SK-N-SH treated with all-trans-retinoic acid at 6 μM for 48 hours (cell line): Measurements from ENCODE around the gene PPP1R12B.

Experiments
- ATAC-seq: fragments of 200-7000 bp; cut with Tn5 transposase; 3 replicates; pipeline ENCODE4 v1.9.1; 2020; ENCODE audit warnings: mild to moderate bottlenecking, moderate library complexity
- ARNTL ChIP-seq: fragments of 450-650 bp; formaldehyde crosslinking; IDR thresholded peaks from 2 replicates; pipeline ENCODE4 v1.5.0; 2020; ENCODE audit warnings: low read depth, mild to moderate bottlenecking, moderate library complexity, borderline replicate concordance
- BACH2 ChIP-seq: fragments of 250-450 bp; sonication (Bioruptor Pico); IDR thresholded peaks from 2 replicates; pipeline ENCODE4 v1.9.0; 2021; ENCODE audit warnings: mild to moderate bottlenecking, borderline replicate concordance
- CSDC2 ChIP-seq: fragments of 250-450 bp; sonication (Bioruptor Pico); IDR thresholded peaks from 2 replicates; pipeline ENCODE4 v1.5.0; 2020; ENCODE audit warnings: mild to moderate bottlenecking, moderate library complexity
- ESRRG ChIP-seq: fragments of 250-450 bp; sonication (Bioruptor Pico); IDR thresholded peaks from 2 replicates; pipeline ENCODE4 v1.6.1; 2021; ENCODE audit warnings: mild to moderate bottlenecking
- GLIS3 ChIP-seq: fragments of 250-450 bp; sonication (Bioruptor Pico); IDR thresholded peaks from 2 replicates; pipeline ENCODE4 v1.5.0; 2020; ENCODE audit warnings: mild to moderate bottlenecking, moderate library complexity
- ISL1 ChIP-seq: fragments of 250-450 bp; sonication (Bioruptor Pico); IDR thresholded peaks from 2 replicates; pipeline ENCODE4 v2.1.2; 2022; ENCODE audit warnings: mild to moderate bottlenecking, moderate library complexity
- OSR1 ChIP-seq: fragments of 250-450 bp; sonication (Bioruptor Pico); IDR thresholded peaks from 2 replicates; pipeline ENCODE4 v1.8.0; 2022; ENCODE audit warnings: moderate library complexity, mild to moderate bottlenecking, inconsistent platforms
- PPARA ChIP-seq: fragments of 250-450 bp; sonication (Bioruptor Pico); IDR thresholded peaks from 2 replicates; pipeline ENCODE4 v1.5.0; 2020; ENCODE audit warnings: mild to moderate bottlenecking, borderline replicate concordance
- RARB ChIP-seq: fragments of 250-450 bp; sonication (Bioruptor Pico); IDR thresholded peaks from 2 replicates; pipeline ENCODE4 v1.8.0; 2021; ENCODE audit warnings: mild to moderate bottlenecking, moderate library complexity
- SNAI2 ChIP-seq: fragments of 250-450 bp; sonication (Bioruptor Pico); IDR thresholded peaks from 2 replicates; pipeline ENCODE4 v1.5.0; 2020; ENCODE audit warnings: mild to moderate bottlenecking, moderate library complexity
- TOX ChIP-seq: fragments of 250-450 bp; sonication (Bioruptor Pico); IDR thresholded peaks from 2 replicates; pipeline ENCODE4 v1.8.0; 2021; ENCODE audit warnings: mild to moderate bottlenecking, moderate library complexity, borderline replicate concordance
- ZC3H10 ChIP-seq: fragments of 250-450 bp; sonication (Bioruptor Pico); IDR thresholded peaks from 2 replicates; pipeline ENCODE4 v1.5.1; 2021; ENCODE audit warnings: mild to moderate bottlenecking, moderate library complexity
- ZFP3 ChIP-seq: fragments of 250-450 bp; sonication (Bioruptor Pico); IDR thresholded peaks from 2 replicates; pipeline ENCODE4 v1.5.0; 2020; ENCODE audit warnings: mild to moderate bottlenecking, moderate library complexity
- ZFP30 ChIP-seq: fragments of 450-650 bp; formaldehyde crosslinking; IDR thresholded peaks from 2 replicates; pipeline ENCODE4 v1.5.0; 2022; ENCODE audit warnings: mild to moderate bottlenecking, moderate library complexity
- ZNF565 ChIP-seq: fragments of 450-650 bp; formaldehyde crosslinking; conservative IDR thresholded peaks from 2 replicates; pipeline ENCODE4 v1.5.0; 2020; ENCODE audit warnings: low read depth, mild to moderate bottlenecking, moderate library complexity
- ZNF70 ChIP-seq: fragments of 450-650 bp; formaldehyde crosslinking; IDR thresholded peaks from 2 replicates; pipeline ENCODE4 v1.5.0; 2020; ENCODE audit warnings: mild to moderate bottlenecking, moderate library complexity
- ZNF8 ChIP-seq: fragments of 450-650 bp; formaldehyde crosslinking; IDR thresholded peaks from 2 replicates; pipeline ENCODE4 v1.5.0; 2020; ENCODE audit warnings: mild to moderate bottlenecking, moderate library complexity
- TF ChIP-seq, protein P1 (sequence below): fragments of 250-450 bp; sonication (Bioruptor Pico); IDR thresholded peaks from 2 replicates; pipeline ENCODE4 v1.5.1; 2021; ENCODE audit warnings: mild to moderate bottlenecking, moderate library complexity
- TF ChIP-seq, protein P2 (sequence below): fragments of 250-450 bp; sonication (Bioruptor Pico); IDR thresholded peaks from 2 replicates; pipeline ENCODE4 v1.8.0; 2020; ENCODE audit warnings: mild to moderate bottlenecking, moderate library complexity, borderline replicate concordance
- TF ChIP-seq, protein P3 (sequence below): fragments of 250-450 bp; sonication (Bioruptor Pico); IDR thresholded peaks from 2 replicates; pipeline ENCODE4 v1.8.0; 2021; ENCODE audit warnings: low read depth, mild to moderate bottlenecking, moderate library complexity, borderline replicate concordance
- TF ChIP-seq, protein P4 (sequence below): fragments of 250-450 bp; sonication (Bioruptor Pico); IDR thresholded peaks from 2 replicates; pipeline ENCODE4 v1.5.1; 2020; ENCODE audit warnings: low read depth, mild to moderate bottlenecking, moderate library complexity
- TF ChIP-seq, protein P5 (sequence below): fragments of 250-450 bp; sonication (Bioruptor Pico); IDR thresholded peaks from 2 replicates; pipeline ENCODE4 v1.5.0; 2020; ENCODE audit warnings: mild to moderate bottlenecking, moderate library complexity

Gene PPP1R12B

GRCh38 chr1:202584707-202585589, 236.4 kb downstream of the PPP1R12B start:
- no peak for ATAC-seq
- TF ChIP-seq ZNF565 (CRISPR knock-in tag) (no peak), ESRRG (CRISPR knock-in tag) (no peak), ISL1 (CRISPR knock-in tag) (no peak), ZNF70 (CRISPR knock-in tag) (no peak), CSDC2 (CRISPR knock-in tag) (no peak), GLIS3 (no peak)
- TF ChIP-seq, protein P1, sequence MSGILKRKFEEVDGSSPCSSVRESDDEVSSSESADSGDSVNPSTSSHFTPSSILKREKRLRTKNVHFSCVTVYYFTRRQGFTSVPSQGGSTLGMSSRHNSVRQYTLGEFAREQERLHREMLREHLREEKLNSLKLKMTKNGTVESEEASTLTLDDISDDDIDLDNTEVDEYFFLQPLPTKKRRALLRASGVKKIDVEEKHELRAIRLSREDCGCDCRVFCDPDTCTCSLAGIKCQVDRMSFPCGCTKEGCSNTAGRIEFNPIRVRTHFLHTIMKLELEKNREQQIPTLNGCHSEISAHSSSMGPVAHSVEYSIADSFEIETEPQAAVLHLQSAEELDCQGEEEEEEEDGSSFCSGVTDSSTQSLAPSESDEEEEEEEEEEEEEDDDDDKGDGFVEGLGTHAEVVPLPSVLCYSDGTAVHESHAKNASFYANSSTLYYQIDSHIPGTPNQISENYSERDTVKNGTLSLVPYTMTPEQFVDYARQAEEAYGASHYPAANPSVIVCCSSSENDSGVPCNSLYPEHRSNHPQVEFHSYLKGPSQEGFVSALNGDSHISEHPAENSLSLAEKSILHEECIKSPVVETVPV (CRISPR knock-in tag) = no peak
- TF ChIP-seq, protein P2, sequence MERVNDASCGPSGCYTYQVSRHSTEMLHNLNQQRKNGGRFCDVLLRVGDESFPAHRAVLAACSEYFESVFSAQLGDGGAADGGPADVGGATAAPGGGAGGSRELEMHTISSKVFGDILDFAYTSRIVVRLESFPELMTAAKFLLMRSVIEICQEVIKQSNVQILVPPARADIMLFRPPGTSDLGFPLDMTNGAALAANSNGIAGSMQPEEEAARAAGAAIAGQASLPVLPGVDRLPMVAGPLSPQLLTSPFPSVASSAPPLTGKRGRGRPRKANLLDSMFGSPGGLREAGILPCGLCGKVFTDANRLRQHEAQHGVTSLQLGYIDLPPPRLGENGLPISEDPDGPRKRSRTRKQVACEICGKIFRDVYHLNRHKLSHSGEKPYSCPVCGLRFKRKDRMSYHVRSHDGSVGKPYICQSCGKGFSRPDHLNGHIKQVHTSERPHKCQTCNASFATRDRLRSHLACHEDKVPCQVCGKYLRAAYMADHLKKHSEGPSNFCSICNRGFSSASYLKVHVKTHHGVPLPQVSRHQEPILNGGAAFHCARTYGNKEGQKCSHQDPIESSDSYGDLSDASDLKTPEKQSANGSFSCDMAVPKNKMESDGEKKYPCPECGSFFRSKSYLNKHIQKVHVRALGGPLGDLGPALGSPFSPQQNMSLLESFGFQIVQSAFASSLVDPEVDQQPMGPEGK (CRISPR knock-in tag) = no peak

- TF ChIP-seq CSDC2 (CRISPR knock-in tag) (no peak), TOX (CRISPR knock-in tag) (no peak), ISL1 (CRISPR knock-in tag) (no peak; the same call in 1 of the 2 replicates), PPARA (CRISPR knock-in tag) (no peak), ESRRG (CRISPR knock-in tag) (no peak), BACH2 (CRISPR knock-in tag) (no peak), ZFP3 (CRISPR knock-in tag) (no peak), ARNTL (no peak), GLIS3 (no peak), ZFP30 (CRISPR knock-in tag) (no peak), ZNF565 (CRISPR knock-in tag) (no peak), ZC3H10 (no peak), ZNF70 (CRISPR knock-in tag) (no peak), SNAI2 (CRISPR knock-in tag) (no peak), OSR1 (no peak)
- TF ChIP-seq, protein P3, sequence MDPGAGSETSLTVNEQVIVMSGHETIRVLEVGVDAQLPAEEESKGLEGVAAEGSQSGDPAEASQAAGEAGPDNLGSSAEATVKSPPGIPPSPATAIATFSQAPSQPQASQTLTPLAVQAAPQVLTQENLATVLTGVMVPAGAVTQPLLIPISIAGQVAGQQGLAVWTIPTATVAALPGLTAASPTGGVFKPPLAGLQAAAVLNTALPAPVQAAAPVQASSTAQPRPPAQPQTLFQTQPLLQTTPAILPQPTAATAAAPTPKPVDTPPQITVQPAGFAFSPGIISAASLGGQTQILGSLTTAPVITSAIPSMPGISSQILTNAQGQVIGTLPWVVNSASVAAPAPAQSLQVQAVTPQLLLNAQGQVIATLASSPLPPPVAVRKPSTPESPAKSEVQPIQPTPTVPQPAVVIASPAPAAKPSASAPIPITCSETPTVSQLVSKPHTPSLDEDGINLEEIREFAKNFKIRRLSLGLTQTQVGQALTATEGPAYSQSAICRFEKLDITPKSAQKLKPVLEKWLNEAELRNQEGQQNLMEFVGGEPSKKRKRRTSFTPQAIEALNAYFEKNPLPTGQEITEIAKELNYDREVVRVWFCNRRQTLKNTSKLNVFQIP (CRISPR knock-in tag) = no peak
- ATAC-seq = no peak
Measured at GRCh38 chr1:202585590-202585933, 237.1 kb downstream of the PPP1R12B start.

- 0 out of 3 replicates have a peak, but pooled peaks have one; percentile 3 for ATAC-seq
- TF ChIP-seq, protein P2 (CRISPR knock-in tag) = no peak; the same call in 1 of the 2 replicates
- TF ChIP-seq, protein P1 (CRISPR knock-in tag) = no peak
- peak; percentile 8; the same call in 1 of the 2 replicates for TF ChIP-seq TOX (CRISPR knock-in tag)
- no peak for TF ChIP-seq ZNF8
- TF ChIP-seq ARNTL = no peak
- no peak for TF ChIP-seq PPARA (CRISPR knock-in tag)
- TF ChIP-seq RARB (CRISPR knock-in tag) = no peak
- 0 out of 2 replicates have a peak, but pooled peaks have one; percentile 18 for TF ChIP-seq OSR1
- TF ChIP-seq, protein P4, sequence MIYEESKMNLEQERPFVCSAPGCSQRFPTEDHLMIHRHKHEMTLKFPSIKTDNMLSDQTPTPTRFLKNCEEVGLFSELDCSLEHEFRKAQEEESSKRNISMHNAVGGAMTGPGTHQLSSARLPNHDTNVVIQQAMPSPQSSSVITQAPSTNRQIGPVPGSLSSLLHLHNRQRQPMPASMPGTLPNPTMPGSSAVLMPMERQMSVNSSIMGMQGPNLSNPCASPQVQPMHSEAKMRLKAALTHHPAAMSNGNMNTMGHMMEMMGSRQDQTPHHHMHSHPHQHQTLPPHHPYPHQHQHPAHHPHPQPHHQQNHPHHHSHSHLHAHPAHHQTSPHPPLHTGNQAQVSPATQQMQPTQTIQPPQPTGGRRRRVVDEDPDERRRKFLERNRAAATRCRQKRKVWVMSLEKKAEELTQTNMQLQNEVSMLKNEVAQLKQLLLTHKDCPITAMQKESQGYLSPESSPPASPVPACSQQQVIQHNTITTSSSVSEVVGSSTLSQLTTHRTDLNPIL (CRISPR knock-in tag) = no peak
- no peak for TF ChIP-seq BACH2 (CRISPR knock-in tag)
- no peak for TF ChIP-seq ZNF70 (CRISPR knock-in tag)
- 0 out of 2 replicates have a peak, but pooled peaks have one; percentile 40 for TF ChIP-seq CSDC2 (CRISPR knock-in tag)
- TF ChIP-seq GLIS3 = no peak
- TF ChIP-seq, protein P5, sequence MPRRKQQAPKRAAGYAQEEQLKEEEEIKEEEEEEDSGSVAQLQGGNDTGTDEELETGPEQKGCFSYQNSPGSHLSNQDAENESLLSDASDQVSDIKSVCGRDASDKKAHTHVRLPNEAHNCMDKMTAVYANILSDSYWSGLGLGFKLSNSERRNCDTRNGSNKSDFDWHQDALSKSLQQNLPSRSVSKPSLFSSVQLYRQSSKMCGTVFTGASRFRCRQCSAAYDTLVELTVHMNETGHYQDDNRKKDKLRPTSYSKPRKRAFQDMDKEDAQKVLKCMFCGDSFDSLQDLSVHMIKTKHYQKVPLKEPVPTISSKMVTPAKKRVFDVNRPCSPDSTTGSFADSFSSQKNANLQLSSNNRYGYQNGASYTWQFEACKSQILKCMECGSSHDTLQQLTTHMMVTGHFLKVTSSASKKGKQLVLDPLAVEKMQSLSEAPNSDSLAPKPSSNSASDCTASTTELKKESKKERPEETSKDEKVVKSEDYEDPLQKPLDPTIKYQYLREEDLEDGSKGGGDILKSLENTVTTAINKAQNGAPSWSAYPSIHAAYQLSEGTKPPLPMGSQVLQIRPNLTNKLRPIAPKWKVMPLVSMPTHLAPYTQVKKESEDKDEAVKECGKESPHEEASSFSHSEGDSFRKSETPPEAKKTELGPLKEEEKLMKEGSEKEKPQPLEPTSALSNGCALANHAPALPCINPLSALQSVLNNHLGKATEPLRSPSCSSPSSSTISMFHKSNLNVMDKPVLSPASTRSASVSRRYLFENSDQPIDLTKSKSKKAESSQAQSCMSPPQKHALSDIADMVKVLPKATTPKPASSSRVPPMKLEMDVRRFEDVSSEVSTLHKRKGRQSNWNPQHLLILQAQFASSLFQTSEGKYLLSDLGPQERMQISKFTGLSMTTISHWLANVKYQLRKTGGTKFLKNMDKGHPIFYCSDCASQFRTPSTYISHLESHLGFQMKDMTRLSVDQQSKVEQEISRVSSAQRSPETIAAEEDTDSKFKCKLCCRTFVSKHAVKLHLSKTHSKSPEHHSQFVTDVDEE = no peak
Measured at GRCh38 chr1:202586018-202586821, 237.7 kb downstream of the PPP1R12B start.
